Panc1 (cell line): ENCODE data around the gene MRPS18A. TPM values are rescaled to one million over a fixed set of nuclear protein-coding genes. Genes with fewer than 3 reads are reported as not detected.

ENCODE experiments used
- ATAC-seq: fragments of 200-7000 bp; cut with Tn5 transposase; 2 replicates; pipeline ENCODE4 v1.9.1; 2020; ENCODE audit warnings: mild to moderate bottlenecking, moderate library complexity
- BruUV-seq: library from RNA; stranded (reverse); fragments of 400-500 nt; replicated peaks from 2 replicates; lab custom pipeline; 2021; lab: Mats Ljungman, UMichigan
- CTCF ChIA-PET: fragments of 300-600 bp; sonication (Branson Sonifier 250); formaldehyde crosslinking; loops from one replicate; lab custom pipeline; 2022; ENCODE audit warnings: antibody characterized with exemption; lab: Charles Lee
- POLR2A ChIA-PET: fragments of 300-600 bp; sonication (Branson Sonifier 250); formaldehyde crosslinking; loops from one replicate; lab custom pipeline; 2022; ENCODE audit warnings: antibody characterized with exemption; lab: Charles Lee
- DNase-seq: peaks from one replicate; pipeline ENCODE4 v3.0.0-alpha.2; 2010; ENCODE audit warnings: low read depth, low spot score
- H3K27ac ChIP-seq: 2 replicates; pipeline ENCODE4 v1.5.1; 2011; ENCODE audit warnings: mild to moderate bottlenecking, low read length, inconsistent platforms
- H3K27me3 ChIP-seq: fragments of 200-500 bp; sonication (Bioruptor generic); 2 replicates; pipeline ENCODE4 v1.6.0; 2014; ENCODE audit warnings: low read length, inconsistent platforms; ENCODE audit not compliant: control insufficient read depth, insufficient read depth
- H3K36me3 ChIP-seq: fragments of 200-500 bp; sonication (Bioruptor generic); 2 replicates; pipeline ENCODE4 v1.5.1; 2014; ENCODE audit warnings: inconsistent platforms, mild to moderate bottlenecking, low read length, moderate library complexity; ENCODE audit not compliant: control insufficient read depth, insufficient read depth
- H3K4me1 ChIP-seq: 2 replicates; pipeline ENCODE4 v1.5.1; 2011; ENCODE audit warnings: inconsistent platforms, mild to moderate bottlenecking, low read length, moderate library complexity; ENCODE audit not compliant: control insufficient read depth, insufficient read depth
- H3K4me3 ChIP-seq, 2 experiments: 2 replicates each; pipeline ENCODE4 v1.5.1; 2011 to 2012; ENCODE audit warnings: low read depth in 2 of 2, low read length in 2 of 2, mild to moderate bottlenecking in 2 of 2, inconsistent platforms in 1 of 2, moderate library complexity in 1 of 2
- H3K9me3 ChIP-seq: fragments of 200-500 bp; sonication (Bioruptor generic); 2 replicates; pipeline ENCODE4 v1.5.1; 2014; ENCODE audit warnings: low read depth, mild to moderate bottlenecking, inconsistent platforms, low read length, moderate library complexity; ENCODE audit not compliant: control insufficient read depth, insufficient read depth
- CTCF ChIP-seq: fragments of 450-650 bp; IDR thresholded peaks from 2 replicates; pipeline ENCODE4 v1.5.1; 2017; ENCODE audit warnings: mild to moderate bottlenecking
- POLR2AphosphoS5 ChIP-seq: IDR thresholded peaks from 2 replicates; pipeline ENCODE4 v1.6.1; 2012; ENCODE audit warnings: mild to moderate bottlenecking, low read depth, low read length, moderate library complexity
- REST ChIP-seq, 2 experiments: IDR thresholded peaks; 2 replicates each; pipeline ENCODE4 v1.6.1; 2011 to 2012; ENCODE audit warnings: low read depth in 2 of 2, control low read depth in 1 of 2, low read length in 1 of 2, mild to moderate bottlenecking in 1 of 2, moderate library complexity in 1 of 2; ENCODE audit not compliant: insufficient read depth in 1 of 2
- SIN3A ChIP-seq: IDR thresholded peaks from 2 replicates; pipeline ENCODE4 v1.6.1; 2012; ENCODE audit warnings: low read depth, mild to moderate bottlenecking, low read length, moderate library complexity, borderline replicate concordance; ENCODE audit not compliant: insufficient read depth
- TCF7L2 ChIP-seq: IDR thresholded peaks from 2 replicates; pipeline ENCODE4 v1.6.1; 2011; ENCODE audit warnings: mild to moderate bottlenecking, low read depth, low read length, inconsistent platforms
- in situ Hi-C: cut with HindIII; loops from 2 replicates; pipeline ENCODE4 v1.10.0; 2016; ENCODE audit warnings: low sequenced_read_pairs, low pct_unique_long_range_greater_than_20kb
- intact Hi-C: fragments of 100-400 bp; cut with micrococcal nuclease; formaldehyde crosslinking; loops from one replicate; pipeline ENCODE4 v1.10.0; 2022; ENCODE audit not compliant: unreplicated experiment
- total RNA-seq: library from RNA; stranded (reverse); gene quantifications from one replicate; pipeline ENCODE4 v1.2.1, GENCODE V29; 2021; ENCODE audit not compliant: unreplicated experiment

MRPS18A gene
- total RNA-seq, 1 experiment from 2014 or later: 45.8 TPM

- in situ Hi-C loops: no loop called here
- Histone ChIP-seq H3K4me3 (no peak overlapping the region), H3K4me1 (no peaks in the 10 kb centered on the region; the same call in 1 of the 2 replicates), H3K27me3 (no peaks in the 10 kb centered on the region), H3K9me3 (peaks cover 2% of the 10 kb centered on the region), H3K36me3 (no peaks in the 10 kb centered on the region), H3K27ac (no peak overlapping the region)
- DNase-seq (no peak), ATAC-seq (no peak)
- intact Hi-C loops: no loop called here
- no TSS peak for BruUV-seq
- POLR2A ChIA-PET: no interaction called here
- CTCF ChIA-PET: interaction anchor here (0.5 to 0.8 kb wide), 2 partner anchors 12 to 15 kb away, joined by 3 to 4 read pairs; no protein-coding TSS in a partner anchor
- TF ChIP-seq REST (IDR thresholded peaks at IDR 0.05; ENCODE audit: insufficient read depth in 1 of 2, low read depth in 2 of 2, low read length in 1 of 2) (no peak), SIN3A (no peak), POLR2AphosphoS5 (no peak), TCF7L2 (no peak), CTCF (no peak)
Measured at GRCh38 chr6:43736211-43736786, 48.7 kb upstream of the MRPS18A start.

- ATAC-seq (no peak), DNase-seq (no peak)
- in situ Hi-C loops (no loop called here), intact Hi-C loops (no loop called here)
- no peak overlapping the region for H3K4me3 ChIP-seq
- H3K27me3 ChIP-seq: no peaks in the 10 kb centered on the region
- BruUV-seq: no TSS peak
- no peaks in the 10 kb centered on the region for H3K4me1 ChIP-seq
- POLR2A ChIA-PET: interaction anchor here (0.6 kb wide), 1 partner anchor 74 kb away, joined by 10 read pairs; no protein-coding TSS in a partner anchor
- H3K9me3 ChIP-seq: peaks cover 8% of the 10 kb centered on the region
- H3K27ac ChIP-seq: no peak overlapping the region
- H3K36me3 ChIP-seq: no peaks in the 10 kb centered on the region
- TF ChIP-seq CTCF (no peak), SIN3A (no peak), TCF7L2 (no peak), REST (IDR thresholded peaks at IDR 0.05; ENCODE audit: insufficient read depth in 1 of 2, low read depth in 2 of 2, low read length in 1 of 2) (no peak), POLR2AphosphoS5 (no peak)
- CTCF ChIA-PET: interaction anchor here (0.5 to 0.8 kb wide), 2 partner anchors 11 to 15 kb away, joined by 3 to 4 read pairs; no protein-coding TSS in a partner anchor
Measured at GRCh38 chr6:43735642-43736199, 48.1 kb upstream of the MRPS18A start.
